ENCODE results near the gene NDUFB2. TPM values are rescaled to one million over a fixed set of nuclear protein-coding genes. Genes with fewer than 3 reads are reported as not detected.

Gene NDUFB2
- total RNA-seq (2012; rRNA removed): 103 and 111 TPM in 2 replicates

GRCh38 chr7:140696680-140697446 is at the start of gene NDUFB2:
Gene NDUFB2, plus strand, starts transcription at chr7:140696708. Its CDS starts 37 bp downstream, at chr7:140696745.
- H3K36me3 ChIP-seq (ENCODE audit: insufficient read depth, low read length): no peaks in the 10 kb centered on the region
- peak within 1 kb of the TSS; percentile 87 for H3K4me3 ChIP-seq (ENCODE audit: low read length)
- peak within 1 kb of the TSS; percentile 95 for H3K9ac ChIP-seq (ENCODE audit: low read depth, low read length)
- H3K4me1 ChIP-seq (ENCODE audit: control insufficient read depth, insufficient read depth, low read length): peaks cover 15% of the 10 kb centered on the region
- no peaks in the 10 kb centered on the region for H3K27me3 ChIP-seq (ENCODE audit: control insufficient read depth, insufficient read depth, low read length)
- peak within 1 kb of the TSS; percentile 83 for H3K4me2 ChIP-seq (ENCODE audit: low read length)
- H3K9me3 ChIP-seq (replicated peaks; ENCODE audit: low read length): no peaks in the 10 kb centered on the region

- H3K9ac ChIP-seq (ENCODE audit: low read depth, low read length): no peak overlapping the region
Observed at GRCh38 chr7:140646931-140647647, 49.4 kb upstream of the NDUFB2 start.

GRCh38 chr7:140649556-140650205 is 46.8 kb upstream of the NDUFB2 start:
- Histone ChIP-seq H3K9ac (ENCODE audit: low read depth, low read length) (no peak overlapping the region), H3K4me1 (ENCODE audit: control insufficient read depth, insufficient read depth, low read length) (no peaks in the 10 kb centered on the region), H3K36me3 (ENCODE audit: insufficient read depth, low read length) (no peaks in the 10 kb centered on the region), H3K4me3 (ENCODE audit: low read length) (no peak overlapping the region), H3K4me2 (ENCODE audit: low read length) (no peak overlapping the region), H3K9me3 (replicated peaks; ENCODE audit: low read length) (no peaks in the 10 kb centered on the region), H3K27me3 (ENCODE audit: control insufficient read depth, insufficient read depth, low read length) (peaks cover 7% of the 10 kb centered on the region)

More at GRCh38 chr7:140646931-140647647, 49.4 kb upstream of the NDUFB2 start:
- H3K4me1 ChIP-seq (ENCODE audit: control insufficient read depth, insufficient read depth, low read length): no peaks in the 10 kb centered on the region
- H3K4me2 ChIP-seq (ENCODE audit: low read length): no peak overlapping the region
- no peaks in the 10 kb centered on the region for H3K36me3 ChIP-seq (ENCODE audit: insufficient read depth, low read length)
- peaks cover 7% of the 10 kb centered on the region for H3K27me3 ChIP-seq (ENCODE audit: control insufficient read depth, insufficient read depth, low read length)
- no peaks in the 10 kb centered on the region for H3K9me3 ChIP-seq (replicated peaks; ENCODE audit: low read length)
- H3K4me3 ChIP-seq (ENCODE audit: low read length): no peak overlapping the region

GRCh38 chr7:140650367-140650766 is 46.1 kb upstream of the NDUFB2 start:
- Histone ChIP-seq H3K4me2 (ENCODE audit: low read length) (no peak overlapping the region), H3K27me3 (ENCODE audit: control insufficient read depth, insufficient read depth, low read length) (peaks cover 7% of the 10 kb centered on the region), H3K4me3 (ENCODE audit: low read length) (no peak overlapping the region), H3K9me3 (replicated peaks; ENCODE audit: low read length) (no peaks in the 10 kb centered on the region), H3K9ac (ENCODE audit: low read depth, low read length) (no peak overlapping the region), H3K4me1 (ENCODE audit: control insufficient read depth, insufficient read depth, low read length) (no peaks in the 10 kb centered on the region), H3K36me3 (ENCODE audit: insufficient read depth, low read length) (no peaks in the 10 kb centered on the region)

- no peak overlapping the region for H3K4me2 ChIP-seq (ENCODE audit: low read length)
- H3K4me3 ChIP-seq (ENCODE audit: low read length): no peak overlapping the region
- H3K4me1 ChIP-seq (ENCODE audit: control insufficient read depth, insufficient read depth, low read length): no peaks in the 10 kb centered on the region
- no peaks in the 10 kb centered on the region for H3K9me3 ChIP-seq (replicated peaks; ENCODE audit: low read length)
- no peak overlapping the region for H3K9ac ChIP-seq (ENCODE audit: low read depth, low read length)
- H3K27me3 ChIP-seq (ENCODE audit: control insufficient read depth, insufficient read depth, low read length): peaks cover 9% of the 10 kb centered on the region
- H3K36me3 ChIP-seq (ENCODE audit: insufficient read depth, low read length): no peaks in the 10 kb centered on the region
Observed at GRCh38 chr7:140653319-140654108, 43.0 kb upstream of the NDUFB2 start.

- no peaks in the 10 kb centered on the region for H3K4me1 ChIP-seq (ENCODE audit: control insufficient read depth, insufficient read depth, low read length)
- H3K4me3 ChIP-seq (ENCODE audit: low read length): no peak overlapping the region
- no peak overlapping the region for H3K9ac ChIP-seq (ENCODE audit: low read depth, low read length)
- H3K4me2 ChIP-seq (ENCODE audit: low read length): no peak overlapping the region
- H3K36me3 ChIP-seq (ENCODE audit: insufficient read depth, low read length): no peaks in the 10 kb centered on the region
- H3K9me3 ChIP-seq (replicated peaks; ENCODE audit: low read length): no peaks in the 10 kb centered on the region
- H3K27me3 ChIP-seq (ENCODE audit: control insufficient read depth, insufficient read depth, low read length): peaks cover 9% of the 10 kb centered on the region
Observed at GRCh38 chr7:140654109-140654387, 42.5 kb upstream of the NDUFB2 start.

- Histone ChIP-seq H3K4me1 (ENCODE audit: control insufficient read depth, insufficient read depth, low read length) (no peaks in the 10 kb centered on the region), H3K4me3 (ENCODE audit: low read length) (no peak overlapping the region), H3K27me3 (ENCODE audit: control insufficient read depth, insufficient read depth, low read length) (peaks cover 10% of the 10 kb centered on the region), H3K4me2 (ENCODE audit: low read length) (no peak overlapping the region), H3K9ac (ENCODE audit: low read depth, low read length) (no peak overlapping the region), H3K9me3 (replicated peaks; ENCODE audit: low read length) (no peaks in the 10 kb centered on the region), H3K36me3 (ENCODE audit: insufficient read depth, low read length) (no peaks in the 10 kb centered on the region)
Observed at GRCh38 chr7:140654661-140655060, 41.8 kb upstream of the NDUFB2 start.

GRCh38 chr7:140655511-140656408 is 40.7 kb upstream of the NDUFB2 start:
- Histone ChIP-seq H3K9me3 (replicated peaks; ENCODE audit: low read length) (no peaks in the 10 kb centered on the region), H3K9ac (ENCODE audit: low read depth, low read length) (no peak overlapping the region), H3K36me3 (ENCODE audit: insufficient read depth, low read length) (no peaks in the 10 kb centered on the region), H3K27me3 (ENCODE audit: control insufficient read depth, insufficient read depth, low read length) (peaks cover 17% of the 10 kb centered on the region), H3K4me1 (ENCODE audit: control insufficient read depth, insufficient read depth, low read length) (no peaks in the 10 kb centered on the region), H3K4me3 (ENCODE audit: low read length) (peak overlapping the region; percentile 57), H3K4me2 (ENCODE audit: low read length) (peak overlapping the region; percentile 80)

- Histone ChIP-seq H3K4me1 (ENCODE audit: control insufficient read depth, insufficient read depth, low read length) (no peaks in the 10 kb centered on the region), H3K9me3 (replicated peaks; ENCODE audit: low read length) (no peaks in the 10 kb centered on the region), H3K4me2 (ENCODE audit: low read length) (peak overlapping the region; percentile 80), H3K36me3 (ENCODE audit: insufficient read depth, low read length) (no peaks in the 10 kb centered on the region), H3K4me3 (ENCODE audit: low read length) (peak overlapping the region; percentile 57), H3K27me3 (ENCODE audit: control insufficient read depth, insufficient read depth, low read length) (peaks cover 15% of the 10 kb centered on the region), H3K9ac (ENCODE audit: low read depth, low read length) (no peak overlapping the region)
Observed at GRCh38 chr7:140656548-140657515, 39.7 kb upstream of the NDUFB2 start.

GRCh38 chr7:140657891-140658290 is 38.6 kb upstream of the NDUFB2 start:
- Histone ChIP-seq H3K4me1 (ENCODE audit: control insufficient read depth, insufficient read depth, low read length) (no peaks in the 10 kb centered on the region), H3K9me3 (replicated peaks; ENCODE audit: low read length) (no peaks in the 10 kb centered on the region), H3K4me3 (ENCODE audit: low read length) (no peak overlapping the region), H3K27me3 (ENCODE audit: control insufficient read depth, insufficient read depth, low read length) (peaks cover 14% of the 10 kb centered on the region), H3K4me2 (ENCODE audit: low read length) (no peak overlapping the region), H3K9ac (ENCODE audit: low read depth, low read length) (no peak overlapping the region), H3K36me3 (ENCODE audit: insufficient read depth, low read length) (no peaks in the 10 kb centered on the region)

All from skeletal muscle satellite cell (primary cell).